Measurements from ENCODE around the gene RAB11FIP5.
"Not testable (repeated sequence)": the region's sequence is repeated elsewhere in the genome, so short reads cannot be mapped to it uniquely, and the experiment has no call there.

Gene RAB11FIP5

GRCh38 chr2:73104933-73105332 is 7.8 kb downstream of the RAB11FIP5 start:
- CTCF ChIA-PET = interaction anchor here (0.8 to 1.7 kb wide), 3 partner anchors 19 to 73 kb away, joined by 3 to 6 read pairs (median 4); no protein-coding TSS in a partner anchor
- no peak for DNase-seq (ENCODE audit: extremely low spot score)
- TF ChIP-seq CTCF (IDR thresholded peaks at IDR 0.05; ENCODE audit: control extremely low read depth, extremely low read depth, low read depth, missing control alignments) = no peak
- POLR2A ChIA-PET = no interaction called here

- ChIA-PET POLR2A (no interaction called here), CTCF (no interaction called here)
- no peak for TF ChIP-seq CTCF (IDR thresholded peaks at IDR 0.05; ENCODE audit: control extremely low read depth, extremely low read depth, low read depth, missing control alignments)
- no peak for DNase-seq (ENCODE audit: extremely low spot score)
These were observed 9.7 kb downstream of the RAB11FIP5 start for GRCh38 chr2:73103018-73103542.

- ChIA-PET POLR2A (no interaction called here), CTCF (no interaction called here)
- TF ChIP-seq CTCF (IDR thresholded peaks at IDR 0.05; ENCODE audit: control extremely low read depth, extremely low read depth, low read depth, missing control alignments) = no peak
- DNase-seq (ENCODE audit: extremely low spot score) = no peak
These were observed 11.0 kb downstream of the RAB11FIP5 start for GRCh38 chr2:73101626-73102256.

GRCh38 chr2:73100956-73101355 is 11.8 kb downstream of the RAB11FIP5 start:
- no peak for TF ChIP-seq CTCF (IDR thresholded peaks at IDR 0.05; ENCODE audit: control extremely low read depth, extremely low read depth, low read depth, missing control alignments)
- POLR2A ChIA-PET = no interaction called here
- CTCF ChIA-PET = interaction anchor here (1.2 kb wide), 1 partner anchor 23 kb away, joined by 3 read pairs; no protein-coding TSS in a partner anchor
- no peak for DNase-seq (ENCODE audit: extremely low spot score)

GRCh38 chr2:73099486-73099885 is 13.3 kb downstream of the RAB11FIP5 start:
- no peak for DNase-seq (ENCODE audit: extremely low spot score)
- CTCF ChIA-PET = interaction anchor here (0.7 to 1.5 kb wide), 5 partner anchors 8 to 207 kb away, joined by 3 to 9 read pairs (median 3); no protein-coding TSS in a partner anchor
- TF ChIP-seq CTCF (IDR thresholded peaks at IDR 0.05; ENCODE audit: control extremely low read depth, extremely low read depth, low read depth, missing control alignments) = no peak
- POLR2A ChIA-PET = interaction anchor here (0.7 kb wide), 1 partner anchor 353 kb away, joined by 3 read pairs; no protein-coding TSS in a partner anchor

GRCh38 chr2:73095910-73096309 is 16.8 kb downstream of the RAB11FIP5 start:
- CTCF ChIA-PET = interaction anchor here (1.1 to 3.0 kb wide), 4 partner anchors 11 to 117 kb away, joined by 3 to 18 read pairs (median 5); no protein-coding TSS in a partner anchor
- no peak for DNase-seq (ENCODE audit: extremely low spot score)
- no peak for TF ChIP-seq CTCF (IDR thresholded peaks at IDR 0.05; ENCODE audit: control extremely low read depth, extremely low read depth, low read depth, missing control alignments)
- POLR2A ChIA-PET = no interaction called here

GRCh38 chr2:73093601-73094218 is 19.0 kb downstream of the RAB11FIP5 start:
- CTCF ChIA-PET = interaction anchor here (1.2 to 1.8 kb wide), 3 partner anchors 11 to 119 kb away, joined by 5 to 8 read pairs (median 6); no protein-coding TSS in a partner anchor
- DNase-seq (ENCODE audit: extremely low spot score); POLR2A ChIA-PET: not testable (repeated sequence)
